IMR-90 (cell line): Measurements from ENCODE around the gene ZNRF3. TPM values are rescaled to one million over a fixed set of nuclear protein-coding genes. Genes with fewer than 3 reads are reported as not detected.

Experiments
- ATAC-seq: fragments of 200-7000 bp; cut with Tn5 transposase; 2 replicates; pipeline ENCODE4 v1.9.1; 2020; ENCODE audit warnings: low read depth, mild to moderate bottlenecking, moderate library complexity
- BruUV-seq: library from RNA; stranded (reverse); fragments of 400-500 nt; replicated peaks from 2 replicates; lab custom pipeline; 2021; lab: Mats Ljungman, UMichigan
- CTCF ChIA-PET: fragments of 300-600 bp; formaldehyde crosslinking; extraction: SDS; loops from one replicate; lab custom pipeline; 2021; ENCODE audit warnings: antibody characterized with exemption; lab: Yijun Ruan, JAX
- POLR2A ChIA-PET: fragments of 300-600 bp; sonication (Branson Sonifier 250); formaldehyde crosslinking; loops from one replicate; lab custom pipeline; 2022; ENCODE audit warnings: antibody characterized with exemption; ENCODE audit not compliant: unreplicated experiment; lab: Charles Lee
- DNase-seq: peaks from one replicate; pipeline ENCODE4 v3.0.0; 2013
- H2AFZ ChIP-seq: replicated peaks from 2 replicates; pipeline ENCODE3; 2013; ENCODE audit warnings: low read length, mild to moderate bottlenecking; ENCODE audit not compliant: poor library complexity
- H2AK5ac ChIP-seq: 2 replicates; pipeline ENCODE4 v1.6.1; 2013; ENCODE audit warnings: low read depth, low read length, inconsistent platforms
- H2AK9ac ChIP-seq: replicated peaks from 2 replicates; pipeline ENCODE3; 2013; ENCODE audit warnings: mild to moderate bottlenecking, low read depth, low read length, moderate library complexity; ENCODE audit not compliant: poor library complexity
- H2BK120ac ChIP-seq: 2 replicates; pipeline ENCODE4 v1.6.1; 2013; ENCODE audit warnings: low read depth, low read length, inconsistent platforms
- H2BK15ac ChIP-seq: 3 replicates; pipeline ENCODE4 v1.6.1; 2013; ENCODE audit warnings: low read depth, low read length, inconsistent platforms
- H2BK20ac ChIP-seq: 2 replicates; pipeline ENCODE4 v1.6.1; 2013; ENCODE audit warnings: low read depth, mild to moderate bottlenecking, inconsistent platforms, low read length, moderate library complexity
- H2BK5ac ChIP-seq: 2 replicates; pipeline ENCODE4 v1.6.1; 2013; ENCODE audit warnings: mild to moderate bottlenecking, low read depth, low read length, inconsistent platforms; ENCODE audit not compliant: poor library complexity, severe bottlenecking
- H3K14ac ChIP-seq: replicated peaks from 2 replicates; pipeline ENCODE4 v1.6.1; 2013; ENCODE audit warnings: low read depth, low read length, inconsistent platforms
- H3K18ac ChIP-seq: 2 replicates; pipeline ENCODE4 v1.6.1; 2013; ENCODE audit warnings: low read depth, low read length, control low read depth
- H3K23ac ChIP-seq: 2 replicates; pipeline ENCODE4 v1.6.1; 2013; ENCODE audit warnings: low read depth, low read length, inconsistent platforms
- H3K27ac ChIP-seq: 2 replicates; pipeline ENCODE4 v1.5.1; 2013; ENCODE audit warnings: mild to moderate bottlenecking, control low read depth, low read length; ENCODE audit not compliant: insufficient read depth
- H3K27me3 ChIP-seq: 2 replicates; pipeline ENCODE4 v1.6.1; 2013; ENCODE audit warnings: low read length; ENCODE audit not compliant: control insufficient read depth, insufficient read depth
- H3K36me3 ChIP-seq: 2 replicates; pipeline ENCODE4 v1.6.1; 2013; ENCODE audit warnings: low read length, mixed read lengths; ENCODE audit not compliant: control insufficient read depth, insufficient read depth
- H3K4ac ChIP-seq: 2 replicates; pipeline ENCODE4 v1.6.1; 2013; ENCODE audit warnings: low read depth, low read length, inconsistent platforms
- H3K4me1 ChIP-seq: 2 replicates; pipeline ENCODE4 v1.6.1; 2013; ENCODE audit warnings: low read length, mixed read lengths; ENCODE audit not compliant: control insufficient read depth, insufficient read depth
- H3K4me2 ChIP-seq: 2 replicates; pipeline ENCODE4 v1.6.1; 2013; ENCODE audit warnings: low read depth, mild to moderate bottlenecking, control low read depth, low read length, moderate library complexity
- H3K4me3 ChIP-seq: 2 replicates; pipeline ENCODE4 v1.5.1; 2013; ENCODE audit warnings: low read depth, mild to moderate bottlenecking, control low read depth, low read length, moderate library complexity; ENCODE audit not compliant: insufficient read depth
- H3K56ac ChIP-seq: 2 replicates; pipeline ENCODE4 v1.6.1; 2013; ENCODE audit warnings: low read length, inconsistent platforms; ENCODE audit not compliant: insufficient read depth; ENCODE audit errors: extremely low read depth
- H3K79me1 ChIP-seq, 2 experiments: 2 replicates each; pipeline ENCODE4 v1.6.1; 2013; ENCODE audit warnings: low read length in 2 of 2, inconsistent platforms in 1 of 2, low read depth in 1 of 2
- H3K9ac ChIP-seq: 2 replicates; pipeline ENCODE4 v1.6.1; 2013; ENCODE audit warnings: low read depth, low read length, control low read depth
- H3K9me1 ChIP-seq: 2 replicates; pipeline ENCODE4 v1.6.1; 2013; ENCODE audit warnings: low read length, inconsistent platforms; ENCODE audit not compliant: insufficient read depth
- H3K9me3 ChIP-seq: 2 replicates; pipeline ENCODE4 v1.6.1; 2013; ENCODE audit warnings: low read length; ENCODE audit not compliant: control insufficient read depth, insufficient read depth
- H4K20me1 ChIP-seq: 2 replicates; pipeline ENCODE4 v1.6.1; 2013; ENCODE audit warnings: low read length, inconsistent platforms; ENCODE audit not compliant: insufficient read depth
- H4K5ac ChIP-seq: 2 replicates; pipeline ENCODE4 v1.6.1; 2013; ENCODE audit warnings: mild to moderate bottlenecking, low read depth, low read length, control low read depth
- H4K8ac ChIP-seq, 2 experiments: 2 replicates each; pipeline ENCODE4 v1.6.1; 2013; ENCODE audit warnings: low read depth in 2 of 2, low read length in 2 of 2, control low read depth in 1 of 2, inconsistent platforms in 1 of 2
- H4K91ac ChIP-seq: 2 replicates; pipeline ENCODE4 v1.6.1; 2013; ENCODE audit warnings: low read depth, low read length, inconsistent platforms; ENCODE audit not compliant: insufficient read depth
- BHLHE40 ChIP-seq: fragments of 150-350 bp; IDR thresholded peaks from 2 replicates; pipeline ENCODE4 v1.6.1; 2016; ENCODE audit warnings: mild to moderate bottlenecking, low read depth, low read length
- CEBPB ChIP-seq: IDR thresholded peaks from 2 replicates; pipeline ENCODE4 v1.6.1; 2012; ENCODE audit warnings: low read depth, low read length, improper control_type of control experiment
- CHD1 ChIP-seq: IDR thresholded peaks from 2 replicates; pipeline ENCODE4 v1.6.1; 2012; ENCODE audit warnings: low read depth, low read length, improper control_type of control experiment
- CTCF ChIP-seq: conservative IDR thresholded peaks from 2 replicates; pipeline ENCODE4 v1.5.1; 2012; ENCODE audit warnings: mild to moderate bottlenecking, low read depth, low read length, improper control_type of control experiment
- ELK1 ChIP-seq: fragments of 150-350 bp; IDR thresholded peaks from 2 replicates; pipeline ENCODE4 v1.6.1; 2016; ENCODE audit warnings: low read depth, mild to moderate bottlenecking, low read length, moderate library complexity, borderline replicate concordance
- FOS ChIP-seq: fragments of 150-350 bp; IDR thresholded peaks from 2 replicates; pipeline ENCODE4 v1.6.1; 2016; ENCODE audit warnings: low read depth, low read length
- MAFK ChIP-seq: IDR thresholded peaks from 2 replicates; pipeline ENCODE4 v1.6.1; 2012; ENCODE audit warnings: low read depth, low read length, improper control_type of control experiment
- MAZ ChIP-seq: IDR thresholded peaks from 2 replicates; pipeline ENCODE4 v1.6.1; 2012; ENCODE audit warnings: low read depth, mild to moderate bottlenecking, low read length, improper control_type of control experiment, moderate library complexity, borderline replicate concordance
- MXI1 ChIP-seq: IDR thresholded peaks from 2 replicates; pipeline ENCODE4 v1.6.1; 2012; ENCODE audit warnings: low read depth, mild to moderate bottlenecking, low read length, moderate library complexity, borderline replicate concordance
- NFE2L2 ChIP-seq: fragments of 150-350 bp; IDR thresholded peaks from 2 replicates; pipeline ENCODE4 v1.6.1; 2016; ENCODE audit warnings: low read depth, mild to moderate bottlenecking, low read length
- POLR2A ChIP-seq: IDR thresholded peaks from 2 replicates; pipeline ENCODE4 v1.6.1; 2012; ENCODE audit warnings: mild to moderate bottlenecking, low read depth, low read length
- RAD21 ChIP-seq: IDR thresholded peaks from 2 replicates; pipeline ENCODE4 v1.6.1; 2012; ENCODE audit warnings: low read length, improper control_type of control experiment
- RCOR1 ChIP-seq: IDR thresholded peaks from 2 replicates; pipeline ENCODE4 v1.6.1; 2012; ENCODE audit warnings: mild to moderate bottlenecking, low read length, improper control_type of control experiment; ENCODE audit not compliant: insufficient replicate concordance
- RFX5 ChIP-seq: IDR thresholded peaks from 2 replicates; pipeline ENCODE4 v1.8.0; 2012; ENCODE audit warnings: low read depth, mild to moderate bottlenecking, low read length, moderate library complexity
- USF2 ChIP-seq: fragments of 150-350 bp; IDR thresholded peaks from 2 replicates; pipeline ENCODE4 v1.6.1; 2017; ENCODE audit warnings: mild to moderate bottlenecking, antibody characterized with exemption, low read length, low read depth
- WGBS, 2 experiments: methylation state at CpG; one replicate each; pipeline versions ENCODE4 v1.1.5 to v1.1.7; 2013; ENCODE audit warnings: missing lambda C conversion rate in 2 of 2; ENCODE audit not compliant: insufficient read length in 1 of 2; ENCODE audit errors: extremely low coverage in 2 of 2; 5-methylcytosine and 5-hydroxymethylcytosine counted together
- dilution Hi-C: fragments of 300-500 bp; cut with HindIII; formaldehyde crosslinking; loops from one replicate; pipeline ENCODE4 v1.14.3; 2018; ENCODE audit warnings: low sequenced_read_pairs; ENCODE audit not compliant: unreplicated experiment
- in situ Hi-C: fragments of 300-500 bp; cut with MboI; formaldehyde crosslinking; loops from 3 replicates; pipeline ENCODE4 v1.14.3; 2019; ENCODE audit warnings: low sequenced_read_pairs, inconsistent platforms, mixed read lengths
- intact Hi-C: fragments of 100-400 bp; cut with micrococcal nuclease; formaldehyde crosslinking; loops from 2 replicates; pipeline ENCODE4 v1.10.0; 2022
- polyA plus RNA-seq, 3 experiments: library from polyadenylated mRNA; depleted of rRNA; stranded (reverse); fragments of >200 nt; gene quantifications; 2 replicates each; pipeline ENCODE4 v1.2.3, GENCODE V29; 2012; ENCODE audit warnings: low replicate concordance in 1 of 3
- total RNA-seq: library from RNA; depleted of rRNA; stranded (reverse); fragments of >200 nt; gene quantifications from 2 replicates; pipeline ENCODE4 v1.2.3, GENCODE V29; 2012

ZNRF3 gene
- total and polyA plus RNA-seq, 2 of the 4 experiments (the other 2 are of a cell fraction), result 1.4 to 2.4 TPM

GRCh38 chr22:29032584-29032983 lies 149.2 kb downstream of the ZNRF3 start:
- ChIA-PET CTCF (interaction anchor here (2.1 kb wide), 1 partner anchor 8 kb away, joined by 14 read pairs; no protein-coding TSS in a partner anchor), POLR2A (interaction anchor here (0.5 kb wide), 1 partner anchor 800 kb away, joined by 5 read pairs; no protein-coding TSS in a partner anchor)
- intact Hi-C loops (loop anchor here (5.0 kb wide), 1 partner anchor 130 kb away; no protein-coding TSS in a partner anchor), dilution Hi-C loops (no loop called here), in situ Hi-C loops (loop anchor here (10.0 kb wide), 1 partner anchor 428 kb away; no protein-coding TSS in a partner anchor)
- WGBS, 2 experiments, result no CpG with 5 or more reads among the region's 2 CpGs
- Histone ChIP-seq H3K56ac (no peak overlapping the region), H3K14ac (peak overlapping the region; percentile 81; the same call in 1 of the 2 replicates), H3K36me3 (no peaks in the 10 kb centered on the region), H2BK15ac (0 out of 3 replicates have a peak overlapping the region, but pooled peaks have one; percentile 45), H2BK20ac (peak overlapping the region; percentile 89; the same call in 1 of the 2 replicates), H2AFZ (no peak overlapping the region), H4K91ac (peak overlapping the region; percentile 93), H3K4me2 (no peak overlapping the region), H3K4ac (peak overlapping the region; percentile 90; the same call in 1 of the 2 replicates), H3K9me3 (no peaks in the 10 kb centered on the region), H2BK5ac (peak overlapping the region; percentile 90), H3K79me1 (peaks cover 17 to 27% of the 10 kb centered on the region in 2 experiments; a peak in 3 of 4 replicates), H4K8ac (peak overlapping the region; percentile 74 to 90; a peak in 1 of 4 replicates), H4K20me1 (no peaks in the 10 kb centered on the region), H2AK5ac (peak overlapping the region; percentile 22), H3K23ac (no peak overlapping the region; the same call in 1 of the 2 replicates), H4K5ac (peak overlapping the region; percentile 28; the same call in 1 of the 2 replicates), H3K9me1 (peaks cover 16% of the 10 kb centered on the region), H3K18ac (peak overlapping the region; percentile 27; the same call in 1 of the 2 replicates), H3K9ac (no peak overlapping the region), H3K27ac (no peak overlapping the region), H3K4me3 (no peak overlapping the region), H2AK9ac (no peak overlapping the region), H3K4me1 (peaks cover 18% of the 10 kb centered on the region), H2BK120ac (peak overlapping the region; percentile 91; the same call in 1 of the 2 replicates), H3K27me3 (no peaks in the 10 kb centered on the region)
- no peak for ATAC-seq
- no TSS peak for BruUV-seq
- peak; percentile 27 for DNase-seq
- TF ChIP-seq MXI1 (no peak), FOS (no peak), BHLHE40 (no peak), ELK1 (no peak), CHD1 (no peak), MAZ (no peak), USF2 (no peak), CEBPB (no peak), MAFK (no peak), CTCF (no peak), NFE2L2 (no peak), POLR2A (no peak), RFX5 (no peak), RCOR1 (no peak), RAD21 (no peak)
